Stimulated activated CD8-positive, alpha-beta memory T cell treated with anti-CD3 and anti-CD28 coated beads, Interleukin-7, amount 100 ng/mL, for 24 hours (primary cell): Measurements from ENCODE around the gene LRCH1.

Experiments used
- DNase-seq: peaks from one replicate; pipeline ENCODE4 v3.0.0-alpha.2; 2020; ENCODE audit warnings: low read depth

Gene LRCH1

GRCh38 chr13:46562581-46562980, 9.6 kb downstream of the LRCH1 start:
- DNase-seq = no peak

- DNase-seq = no peak
Observed at GRCh38 chr13:46565808-46566750, 13.1 kb downstream of the LRCH1 start.

DNA sequence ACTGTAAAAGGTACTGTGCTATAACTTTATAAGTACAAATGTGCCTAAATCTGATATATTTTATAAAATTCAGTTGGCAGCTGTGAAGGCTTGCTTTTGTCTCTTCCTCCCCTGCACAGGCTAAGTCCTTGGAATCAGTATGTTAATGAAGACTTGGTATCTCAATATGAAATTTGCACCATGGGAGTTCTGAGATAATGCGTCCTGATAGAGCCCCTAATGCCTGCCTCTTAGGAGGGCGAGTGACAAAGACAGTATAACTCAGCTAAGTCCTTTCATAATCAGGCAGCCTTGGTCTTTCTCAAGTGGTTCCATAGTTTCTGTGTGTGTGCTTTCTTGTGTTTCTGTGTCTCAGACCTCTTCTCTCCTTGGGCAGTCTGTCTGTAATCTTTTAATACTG, 14.7 kb downstream of the LRCH1 start:
- DNase-seq = no peak

DNA sequence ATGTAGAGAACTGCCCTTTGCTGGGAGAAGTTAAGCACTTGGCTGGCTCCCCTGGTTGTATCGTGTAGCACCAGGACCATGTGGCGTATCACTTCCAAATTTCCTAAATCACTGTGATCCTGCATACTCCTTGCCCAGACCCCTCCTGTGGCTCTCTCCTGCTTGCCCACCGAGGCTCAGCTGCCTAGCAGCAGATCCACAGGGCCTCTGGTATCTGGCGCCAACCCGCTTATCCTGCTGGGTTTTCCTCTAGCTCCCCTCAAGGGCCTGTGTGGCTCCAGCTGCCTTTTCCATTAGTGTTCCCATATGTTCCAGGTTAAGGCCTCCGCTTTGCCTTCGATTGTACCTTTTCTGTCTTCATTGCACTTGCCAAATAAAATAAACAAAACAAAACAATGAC, 16.5 kb downstream of the LRCH1 start:
- no peak for DNase-seq

- no peak for DNase-seq
Observed at GRCh38 chr13:46570273-46570672, 17.3 kb downstream of the LRCH1 start.

- no peak for DNase-seq
Observed at GRCh38 chr13:46571189-46571908, 18.4 kb downstream of the LRCH1 start.

- no peak for DNase-seq
Observed at GRCh38 chr13:46571909-46572595, 19.1 kb downstream of the LRCH1 start.

DNA sequence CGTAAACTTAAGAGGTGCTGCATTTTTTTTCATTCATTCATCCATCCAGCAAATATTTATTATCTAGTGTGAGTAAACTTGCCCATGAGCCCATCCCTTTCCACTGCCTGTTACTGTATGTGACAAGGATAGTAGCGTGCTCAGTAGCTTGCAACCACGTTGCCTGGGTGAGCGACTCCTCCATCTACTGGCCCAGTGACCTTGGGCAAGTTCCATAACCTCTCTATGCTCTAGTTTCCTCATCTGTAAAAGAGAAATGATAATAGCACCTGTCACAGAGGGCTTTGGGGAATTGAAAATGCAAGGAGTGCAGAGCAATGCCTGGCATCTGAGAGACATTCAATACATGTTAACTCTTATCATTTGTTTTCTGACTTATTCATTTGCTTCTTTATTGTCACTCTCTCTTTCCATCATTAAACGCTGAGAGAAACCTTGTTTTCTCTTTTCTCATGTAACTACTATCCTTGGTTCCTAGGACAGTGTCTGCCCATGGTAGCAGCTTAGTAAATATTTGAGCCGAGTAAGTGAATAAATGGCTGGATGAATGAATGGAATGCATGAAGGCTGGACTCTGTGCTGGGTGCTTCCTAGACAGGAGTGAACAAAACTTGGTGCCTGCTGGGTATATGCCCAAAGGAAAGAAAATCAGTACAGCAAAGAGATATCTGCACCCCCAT, 19.9 kb downstream of the LRCH1 start:
- DNase-seq = no peak

- no peak for DNase-seq
Observed at GRCh38 chr13:46575301-46575771, 22.4 kb downstream of the LRCH1 start.

DNA sequence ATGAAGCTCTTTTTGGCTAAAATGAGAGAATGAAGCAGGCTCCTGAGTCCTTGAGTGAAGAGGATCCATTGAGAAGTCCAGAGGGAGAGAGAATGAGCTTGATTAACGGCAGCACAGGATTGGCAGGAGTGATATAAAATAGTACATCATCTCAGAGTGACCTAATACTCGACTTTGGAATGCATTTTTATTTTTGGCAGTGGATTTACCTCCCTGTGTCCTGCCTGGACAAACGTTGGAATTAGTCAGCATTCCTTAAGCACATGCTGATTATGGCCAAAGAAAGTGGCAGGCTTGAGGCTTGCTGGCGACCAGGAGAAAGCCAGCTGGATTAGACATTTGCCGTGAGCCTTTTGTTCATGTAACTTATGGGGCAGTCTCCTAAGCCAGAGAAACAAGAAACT, 22.9 kb downstream of the LRCH1 start:
- DNase-seq = no peak

GRCh38 chr13:46576762-46577161, 23.8 kb downstream of the LRCH1 start:
- no peak for DNase-seq

- DNase-seq = no peak
Observed at GRCh38 chr13:46577696-46578589, 25.0 kb downstream of the LRCH1 start.

DNA sequence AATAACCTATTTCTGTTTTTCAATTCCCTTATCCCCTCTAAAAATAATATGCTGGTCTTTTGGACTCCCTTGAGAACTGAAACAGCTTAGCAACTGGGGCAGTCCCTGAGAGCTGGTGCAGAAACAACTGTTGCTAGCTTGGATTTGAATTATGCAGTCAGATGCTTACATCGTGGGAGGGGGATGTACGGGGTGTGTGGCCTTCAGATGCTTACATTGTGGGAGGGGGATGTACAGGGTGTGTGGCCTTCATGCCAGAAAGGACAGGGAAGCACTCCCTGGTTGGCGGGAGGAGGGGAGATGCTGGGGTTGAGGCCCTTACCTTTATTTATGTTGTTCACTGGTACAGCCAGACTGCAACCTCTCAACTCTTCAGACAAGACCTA, 25.6 kb downstream of the LRCH1 start:
- DNase-seq = no peak

GRCh38 chr13:46580362-46580839, 27.4 kb downstream of the LRCH1 start:
- no peak for DNase-seq

DNA sequence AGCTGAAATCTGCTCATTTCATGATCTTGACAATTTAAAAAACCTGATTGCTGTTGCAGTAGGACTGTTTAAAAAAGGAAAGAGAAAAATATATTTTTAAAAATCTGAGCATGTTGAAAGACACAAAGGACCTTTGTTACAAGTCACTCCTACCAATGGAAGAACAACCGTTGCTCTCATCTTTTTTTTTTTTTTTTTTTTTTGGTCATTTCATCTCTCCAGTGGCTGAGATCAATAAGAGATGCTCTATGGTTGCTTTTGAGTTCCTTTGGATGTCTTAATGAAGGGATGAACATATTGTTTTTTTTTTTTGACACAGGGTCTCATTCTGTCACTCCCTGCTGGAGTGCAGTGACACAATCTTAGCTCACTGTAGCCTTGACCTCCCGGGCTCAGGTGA, 29.2 kb downstream of the LRCH1 start:
- DNase-seq = no peak

DNA sequence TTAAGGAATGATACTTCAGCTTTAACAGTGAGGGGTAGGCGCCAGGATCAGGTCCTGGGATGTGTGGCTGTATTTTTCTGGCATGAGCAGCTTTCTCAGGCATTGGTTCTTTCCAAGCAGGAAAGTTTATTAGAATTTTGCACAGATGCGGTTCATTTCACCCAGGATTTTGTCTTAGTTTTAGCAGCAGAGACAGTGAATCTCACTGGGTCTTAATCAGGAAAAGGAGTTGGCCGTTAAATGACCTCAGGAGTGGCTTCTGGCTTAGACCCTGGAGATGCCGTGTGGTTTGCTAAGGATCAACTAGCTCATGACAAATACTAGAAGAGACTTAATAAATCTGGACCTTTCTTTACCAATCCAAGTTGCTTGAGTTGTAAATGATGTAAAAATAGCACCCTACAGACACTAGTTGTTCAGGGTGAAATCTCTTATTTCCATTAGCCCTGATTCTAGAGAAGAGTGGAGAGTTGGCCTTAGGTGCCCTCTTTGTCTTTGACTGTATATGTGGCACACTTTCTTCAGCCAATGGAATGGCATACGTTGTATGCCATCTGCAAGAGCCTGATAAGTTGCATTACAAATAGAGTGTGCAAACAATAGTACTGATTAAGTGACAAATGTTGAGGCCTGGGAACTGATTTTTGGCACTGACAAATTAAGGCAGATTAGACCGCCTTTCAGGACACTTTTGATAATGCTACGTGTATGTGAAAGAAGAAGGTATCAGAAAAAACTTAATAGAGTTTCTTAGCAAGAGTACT, 34.0 kb downstream of the LRCH1 start:
- DNase-seq = no peak

DNA sequence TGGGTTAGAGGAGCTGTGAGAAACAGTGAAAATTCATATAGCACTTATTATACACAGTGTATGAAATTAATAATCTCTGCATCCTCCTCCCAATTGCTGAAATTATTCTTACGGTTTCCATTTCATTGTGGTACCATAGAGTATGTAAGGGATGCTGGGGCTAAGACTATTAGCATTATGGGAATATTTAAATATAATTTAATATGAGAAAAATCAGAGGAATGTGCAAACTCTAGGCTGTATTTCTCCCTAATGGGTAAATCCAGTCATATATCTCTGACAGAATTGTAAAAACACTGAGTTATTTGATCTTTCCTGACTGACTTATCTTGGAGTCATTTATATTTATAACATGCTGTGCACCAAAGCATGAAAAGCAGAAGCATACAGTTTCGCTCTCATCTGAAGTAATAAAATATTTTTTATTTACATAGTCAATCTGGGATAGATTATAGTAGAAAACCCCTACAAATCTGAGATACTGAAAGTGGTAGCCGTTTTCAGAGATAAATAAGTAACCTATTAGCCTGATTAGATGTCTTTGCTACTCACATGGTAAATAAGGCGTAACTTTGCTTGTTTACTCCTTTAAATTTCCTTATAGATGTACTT, 34.9 kb downstream of the LRCH1 start:
- DNase-seq = no peak

DNA sequence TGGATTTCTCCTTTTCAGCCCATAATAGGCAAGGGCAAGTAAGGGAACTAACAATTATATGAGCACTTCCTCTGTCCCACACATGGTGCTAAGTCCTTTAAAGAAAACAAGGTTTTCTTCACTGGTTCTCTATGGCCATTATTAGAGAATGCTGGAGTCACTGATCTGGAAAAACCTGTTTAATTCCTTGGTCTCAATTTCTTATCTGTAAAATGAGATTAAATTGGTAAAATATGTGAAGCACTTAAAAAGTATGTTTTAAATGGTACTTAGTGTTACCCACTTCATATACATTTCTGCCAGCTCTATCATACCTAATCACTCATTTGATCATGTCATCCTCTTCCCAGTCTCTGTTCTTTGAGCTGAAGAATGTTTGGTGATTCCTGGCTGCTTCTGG, 39.4 kb downstream of the LRCH1 start:
- no peak for DNase-seq

GRCh38 chr13:46593398-46593797, 40.4 kb downstream of the LRCH1 start:
- no peak for DNase-seq
